Activated CD8-positive, alpha-beta memory T cell treated with anti-CD3 and anti-CD28 coated beads for 48 hours (primary cell): ENCODE measurements around the gene TRPM2.
"Not testable (repeated sequence)": the region's sequence is repeated elsewhere in the genome, so short reads cannot be mapped to it uniquely, and the experiment has no call there.

Experiments used
- DNase-seq, 3 experiments: peaks; one replicate each; pipeline ENCODE4 v3.0.0-alpha.2; 2020; ENCODE audit warnings: low read depth in 2 of 3, low spot score in 2 of 3

The TRPM2 gene

GRCh38 chr21:44354001-44354405, 582 bp downstream of the TRPM2 start:
- DNase-seq: no peak

GRCh38 chr21:44354775-44355771, 1.7 kb downstream of the TRPM2 start:
- no peak for DNase-seq

- no peak for DNase-seq
Measured at GRCh38 chr21:44356160-44356559, 2.7 kb downstream of the TRPM2 start.

GRCh38 chr21:44356636-44357035, 3.2 kb downstream of the TRPM2 start:
- no peak for DNase-seq

- DNase-seq: no peak
Measured at GRCh38 chr21:44357064-44357837, 3.8 kb downstream of the TRPM2 start.

- no peak for DNase-seq
Measured at GRCh38 chr21:44359396-44359795, 6.0 kb downstream of the TRPM2 start.

GRCh38 chr21:44360159-44360558, 6.7 kb downstream of the TRPM2 start:
- DNase-seq: no peak

GRCh38 chr21:44361903-44362302, 8.5 kb downstream of the TRPM2 start:
- not testable (repeated sequence) for DNase-seq

- no peak for DNase-seq
Measured at GRCh38 chr21:44363278-44363677, 9.9 kb downstream of the TRPM2 start.

- DNase-seq: no peak
Measured at GRCh38 chr21:44364151-44365053, 11.0 kb downstream of the TRPM2 start.

- DNase-seq: no peak
Measured at GRCh38 chr21:44365251-44365966, 12.0 kb downstream of the TRPM2 start.

GRCh38 chr21:44365967-44366585, 12.7 kb downstream of the TRPM2 start:
- no peak for DNase-seq

- no peak for DNase-seq
Measured at GRCh38 chr21:44366586-44367211, 13.3 kb downstream of the TRPM2 start.

GRCh38 chr21:44368711-44369446, 15.5 kb downstream of the TRPM2 start:
- no peak for DNase-seq

GRCh38 chr21:44370027-44370735, 16.8 kb downstream of the TRPM2 start:
- no peak for DNase-seq

GRCh38 chr21:44370786-44371410, 17.5 kb downstream of the TRPM2 start:
- DNase-seq: no peak

- DNase-seq: no peak
Measured at GRCh38 chr21:44371596-44371995, 18.2 kb downstream of the TRPM2 start.

GRCh38 chr21:44372616-44373015, 19.2 kb downstream of the TRPM2 start:
- no peak for DNase-seq
